Right lobe of liver (tissue), 6 donors: ENCODE data around the gene PLCB1. TPM values are rescaled to one million over a fixed set of nuclear protein-coding genes. Genes with fewer than 3 reads are reported as not detected.
A peak's percentile ranks its signal among the peaks of the same experiment; 100 is the strongest.

Source experiments
- ATAC-seq, 4 donors: fragments of 200-7000 bp; cut with Tn5 transposase; one replicate each; pipeline ENCODE4 v1.9.1; 2020; ENCODE audit warnings: mild to moderate bottlenecking in 4 of 4, moderate library complexity in 4 of 4
- DNase-seq, 3 donors: peaks; one replicate each; pipeline ENCODE4 v3.0.0-alpha.2; 2020
- H3K27ac ChIP-seq, 3 donors: fragments of 200-600 bp; one replicate each; pipeline ENCODE4 v1.8.0; 2022
- H3K27me3 ChIP-seq, 2 donors: fragments of 200-600 bp; one replicate each; pipeline ENCODE4 v1.8.0; 2022
- H3K36me3 ChIP-seq, 4 donors: fragments of 200-600 bp; sonication (generic) in 1 of 4; one replicate each; pipeline versions ENCODE4 v1.5.1 to v1.8.0; 2017 to 2022; ENCODE audit warnings: control low read depth in 1 of 4
- H3K4me1 ChIP-seq, 4 donors: fragments of 200-600 bp; sonication (generic) in 1 of 4; one replicate each; pipeline versions ENCODE4 v1.5.1 to v1.8.0; 2017 to 2022; ENCODE audit warnings: control low read depth in 1 of 4
- H3K4me3 ChIP-seq, 3 donors: fragments of 200-600 bp; one replicate each; pipeline ENCODE4 v1.8.0; 2022
- H3K9me3 ChIP-seq, 4 donors: fragments of 200-600 bp; sonication (generic) in 1 of 4; one replicate each; pipeline versions ENCODE4 v1.5.1 to v1.8.0; 2017 to 2022; ENCODE audit warnings: control low read depth in 1 of 4
- POLR2A ChIP-seq: fragments of 450-650 bp; IDR thresholded peaks from one replicate; pipeline ENCODE4 v1.6.1; 2017; ENCODE audit warnings: antibody characterized with exemption, mild to moderate bottlenecking
- WGBS: methylation state at CpG from one replicate; pipeline ENCODE4 v1.1.6; 2018; ENCODE audit warnings: low coverage, low lambda C conversion rate; ENCODE audit not compliant: insufficient coverage; ENCODE audit errors: missing lambda C conversion rate; 5-methylcytosine and 5-hydroxymethylcytosine counted together
- intact Hi-C, 2 donors: fragments of 100-400 bp; cut with DNase I; formaldehyde crosslinking; loops; one replicate each; pipeline versions ENCODE4 v1.11.2 to v1.14.1; 2022
- total RNA-seq, 6 experiments: library from RNA; depleted of rRNA in 2 of 6; stranded (reverse); fragments of >200 nt in 2 of 6; fragmentation: NEBNext Ultra II Directional in 3 of 6; extraction: Animal tissue kit (Norgen Biotek cat#: 25700) in 3 of 6; gene quantifications; one replicate each; pipeline versions ENCODE4 v1.1.0 to v1.2.4, GENCODE V29; 2016 to 2023
- TF ChIP-seq, protein P1 (sequence below), 4 donors: fragments of 200-600 bp in 3 of 4; fragments of 450-650 bp in 1 of 4; IDR thresholded peaks; one replicate each; pipeline versions ENCODE4 v1.5.1 to v1.8.0; 2016 to 2022; ENCODE audit warnings: antibody characterized with exemption in 4 of 4, mild to moderate bottlenecking in 2 of 4
- donor health status: DM: no; HTN: yes; CAD: no.
- donor health status: DM: no; HTN: no; CAD: no.
- donor health status: DM: no; HTN: no; CAD: no.
- donor health status: DM: no; HTN: yes; CAD: no.
- donor health status: DM: no; HTN: yes; CAD: no.

PLCB1 gene
- total RNA-seq, 6 experiments from 2014 or later = 5.0 to 9.9 (median 5.7) TPM

DNA sequence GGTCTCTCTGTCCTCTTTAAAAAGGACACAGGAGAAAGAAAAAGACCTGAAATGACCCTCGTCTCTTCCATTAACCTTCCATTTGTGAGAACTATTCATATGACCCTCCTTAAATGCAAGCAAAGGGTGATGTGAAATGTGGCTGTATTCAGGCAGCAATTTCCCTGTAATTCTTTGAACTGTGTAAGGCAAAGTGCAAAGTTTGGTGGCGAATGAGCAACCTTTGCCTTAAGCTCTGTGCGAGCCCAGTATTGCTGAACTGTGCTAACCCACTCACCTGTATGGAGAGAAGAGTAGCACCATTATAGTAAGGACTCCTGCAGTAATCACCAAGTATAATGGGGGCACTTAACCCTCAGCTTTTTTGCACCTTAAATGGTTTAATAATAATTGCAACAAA lies 223.4 kb downstream of the PLCB1 start:
- no peak for TF ChIP-seq POLR2A
- TF ChIP-seq, protein P1, sequence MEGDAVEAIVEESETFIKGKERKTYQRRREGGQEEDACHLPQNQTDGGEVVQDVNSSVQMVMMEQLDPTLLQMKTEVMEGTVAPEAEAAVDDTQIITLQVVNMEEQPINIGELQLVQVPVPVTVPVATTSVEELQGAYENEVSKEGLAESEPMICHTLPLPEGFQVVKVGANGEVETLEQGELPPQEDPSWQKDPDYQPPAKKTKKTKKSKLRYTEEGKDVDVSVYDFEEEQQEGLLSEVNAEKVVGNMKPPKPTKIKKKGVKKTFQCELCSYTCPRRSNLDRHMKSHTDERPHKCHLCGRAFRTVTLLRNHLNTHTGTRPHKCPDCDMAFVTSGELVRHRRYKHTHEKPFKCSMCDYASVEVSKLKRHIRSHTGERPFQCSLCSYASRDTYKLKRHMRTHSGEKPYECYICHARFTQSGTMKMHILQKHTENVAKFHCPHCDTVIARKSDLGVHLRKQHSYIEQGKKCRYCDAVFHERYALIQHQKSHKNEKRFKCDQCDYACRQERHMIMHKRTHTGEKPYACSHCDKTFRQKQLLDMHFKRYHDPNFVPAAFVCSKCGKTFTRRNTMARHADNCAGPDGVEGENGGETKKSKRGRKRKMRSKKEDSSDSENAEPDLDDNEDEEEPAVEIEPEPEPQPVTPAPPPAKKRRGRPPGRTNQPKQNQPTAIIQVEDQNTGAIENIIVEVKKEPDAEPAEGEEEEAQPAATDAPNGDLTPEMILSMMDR (IDR thresholded peaks at IDR 0.05) = no peak
- H3K36me3 ChIP-seq = no peaks in the 10 kb centered on the region
- H3K27me3 ChIP-seq = no peaks in the 10 kb centered on the region
- H3K4me1 ChIP-seq = peaks cover 0 to 9% (median 0%) of the 10 kb centered on the region in 4 donors
- peak; percentile 66 to 95 (median 72) for ATAC-seq
- H3K9me3 ChIP-seq = no peaks in the 10 kb centered on the region
- intact Hi-C loops = no loop called here
- WGBS = 20% methylated on average over 3 of the region's 3 CpGs
- no peak for DNase-seq
- no peak overlapping the region for H3K27ac ChIP-seq
- no peak overlapping the region for H3K4me3 ChIP-seq

DNA sequence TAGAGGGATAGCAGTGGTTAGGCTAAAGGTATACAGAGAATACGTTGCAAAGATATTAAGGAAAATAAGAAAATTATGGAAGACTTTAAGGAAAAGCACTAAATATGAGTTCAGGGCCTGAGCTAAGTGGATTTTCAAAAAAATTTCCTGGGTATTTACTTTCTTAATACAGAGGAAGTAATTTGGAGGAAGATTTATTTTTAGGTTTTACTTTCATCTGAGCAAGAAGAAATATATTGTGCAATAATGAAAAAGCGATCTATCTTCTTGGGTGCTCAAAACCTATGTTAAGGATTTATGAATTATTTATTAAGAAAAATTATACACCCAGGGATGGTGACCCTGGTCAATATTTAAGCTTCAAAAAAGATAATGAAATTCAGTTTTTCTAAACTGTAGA lies 224.7 kb downstream of the PLCB1 start:
- DNase-seq = no peak
- H3K27ac ChIP-seq = no peak overlapping the region
- H3K27me3 ChIP-seq = no peaks in the 10 kb centered on the region
- WGBS = 50% methylated on average over 2 of the region's 2 CpGs
- ATAC-seq = no peak
- intact Hi-C loops = no loop called here
- H3K36me3 ChIP-seq = no peaks in the 10 kb centered on the region
- TF ChIP-seq, protein P1 (IDR thresholded peaks at IDR 0.05) = no peak
- TF ChIP-seq POLR2A = no peak
- no peak overlapping the region for H3K4me3 ChIP-seq
- no peaks in the 10 kb centered on the region for H3K9me3 ChIP-seq
- peaks cover 0 to 9% (median 0%) of the 10 kb centered on the region in 4 donors for H3K4me1 ChIP-seq

DNA sequence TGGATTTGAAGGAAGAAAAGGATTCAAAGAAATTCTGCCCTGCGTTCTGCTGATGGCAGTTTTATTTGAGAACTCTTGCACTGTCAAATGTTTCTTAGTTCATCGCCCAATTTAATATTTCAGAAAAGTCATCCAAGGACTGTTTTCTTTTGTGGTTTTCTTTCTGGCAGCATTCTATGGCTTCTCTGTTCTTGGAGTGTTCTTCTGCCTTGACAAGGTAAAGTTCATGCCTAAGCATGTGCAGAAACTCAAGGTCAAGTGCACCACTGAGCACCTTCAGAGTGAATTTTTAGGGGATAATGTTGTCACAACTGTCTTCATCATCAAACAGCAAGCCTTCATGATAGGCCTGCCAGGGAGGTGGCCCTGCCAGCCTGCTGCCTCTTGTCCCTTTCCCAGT lies 225.6 kb downstream of the PLCB1 start:
- TF ChIP-seq, protein P1 (IDR thresholded peaks at IDR 0.05) = no peak
- no peak for TF ChIP-seq POLR2A
- 71% methylated on average over 2 of the region's 2 CpGs for WGBS
- Histone ChIP-seq H3K4me3 (no peak overlapping the region), H3K27me3 (no peaks in the 10 kb centered on the region), H3K9me3 (no peaks in the 10 kb centered on the region), H3K4me1 (peaks cover 0 to 9% (median 0%) of the 10 kb centered on the region in 4 donors), H3K36me3 (no peaks in the 10 kb centered on the region), H3K27ac (no peak overlapping the region)
- intact Hi-C loops = no loop called here
- no peak for ATAC-seq
- no peak for DNase-seq

DNA sequence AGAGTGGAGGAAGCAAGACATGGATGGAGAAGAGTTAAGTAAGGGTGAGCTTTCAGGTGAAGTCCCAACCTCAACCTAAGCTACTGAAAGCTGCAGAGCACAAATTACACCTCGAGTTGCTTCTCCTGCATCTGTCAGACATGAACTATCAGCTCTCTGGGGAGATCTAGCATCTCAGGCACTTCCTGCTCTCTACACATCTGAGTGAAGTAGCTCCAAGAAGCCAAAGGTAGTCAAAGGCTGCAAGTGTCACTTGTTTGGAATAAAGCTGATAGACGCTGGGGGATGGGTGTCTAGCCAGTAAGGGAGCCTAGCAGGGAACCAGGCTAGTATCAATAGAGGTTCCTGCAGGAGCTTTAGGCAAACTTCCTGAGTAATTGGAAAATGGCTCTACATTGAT lies 228.0 kb downstream of the PLCB1 start:
- no peak overlapping the region for H3K27ac ChIP-seq
- no peaks in the 10 kb centered on the region for H3K9me3 ChIP-seq
- no CpG with 5 or more reads among the region's 2 CpGs for WGBS
- no peak overlapping the region for H3K4me3 ChIP-seq
- no peaks in the 10 kb centered on the region for H3K36me3 ChIP-seq
- no peaks in the 10 kb centered on the region for H3K27me3 ChIP-seq
- ATAC-seq (no peak), DNase-seq (no peak)
- peaks cover 0 to 7% (median 0%) of the 10 kb centered on the region in 4 donors for H3K4me1 ChIP-seq
- TF ChIP-seq, protein P1 (IDR thresholded peaks at IDR 0.05) = no peak
- TF ChIP-seq POLR2A = no peak
- intact Hi-C loops = no loop called here
